ENCODE measurements around the gene LRP1B.

GRCh38 chr2:140711867-140712266 lies 1418.9 kb downstream of the LRP1B start:
- TF ChIP-seq, protein P1, sequence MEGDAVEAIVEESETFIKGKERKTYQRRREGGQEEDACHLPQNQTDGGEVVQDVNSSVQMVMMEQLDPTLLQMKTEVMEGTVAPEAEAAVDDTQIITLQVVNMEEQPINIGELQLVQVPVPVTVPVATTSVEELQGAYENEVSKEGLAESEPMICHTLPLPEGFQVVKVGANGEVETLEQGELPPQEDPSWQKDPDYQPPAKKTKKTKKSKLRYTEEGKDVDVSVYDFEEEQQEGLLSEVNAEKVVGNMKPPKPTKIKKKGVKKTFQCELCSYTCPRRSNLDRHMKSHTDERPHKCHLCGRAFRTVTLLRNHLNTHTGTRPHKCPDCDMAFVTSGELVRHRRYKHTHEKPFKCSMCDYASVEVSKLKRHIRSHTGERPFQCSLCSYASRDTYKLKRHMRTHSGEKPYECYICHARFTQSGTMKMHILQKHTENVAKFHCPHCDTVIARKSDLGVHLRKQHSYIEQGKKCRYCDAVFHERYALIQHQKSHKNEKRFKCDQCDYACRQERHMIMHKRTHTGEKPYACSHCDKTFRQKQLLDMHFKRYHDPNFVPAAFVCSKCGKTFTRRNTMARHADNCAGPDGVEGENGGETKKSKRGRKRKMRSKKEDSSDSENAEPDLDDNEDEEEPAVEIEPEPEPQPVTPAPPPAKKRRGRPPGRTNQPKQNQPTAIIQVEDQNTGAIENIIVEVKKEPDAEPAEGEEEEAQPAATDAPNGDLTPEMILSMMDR (IDR thresholded peaks at IDR 0.05; ENCODE audit: low read depth, low read length, missing input control): no peak
- TF ChIP-seq RAD21 (IDR thresholded peaks at IDR 0.05) (no peak), JUND (IDR thresholded peaks at IDR 0.05) (no peak), TAF1 (conservative IDR thresholded peaks at IDR 0.05) (no peak)
- TF ChIP-seq, protein P2, sequence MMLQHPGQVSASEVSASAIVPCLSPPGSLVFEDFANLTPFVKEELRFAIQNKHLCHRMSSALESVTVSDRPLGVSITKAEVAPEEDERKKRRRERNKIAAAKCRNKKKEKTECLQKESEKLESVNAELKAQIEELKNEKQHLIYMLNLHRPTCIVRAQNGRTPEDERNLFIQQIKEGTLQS (IDR thresholded peaks at IDR 0.05): no peak
